ENCODE data around the gene SPRY4.
"Not testable (repeated sequence)": the region's sequence is repeated elsewhere in the genome, so short reads cannot be mapped to it uniquely, and the experiment has no call there.

The SPRY4 gene

DNA sequence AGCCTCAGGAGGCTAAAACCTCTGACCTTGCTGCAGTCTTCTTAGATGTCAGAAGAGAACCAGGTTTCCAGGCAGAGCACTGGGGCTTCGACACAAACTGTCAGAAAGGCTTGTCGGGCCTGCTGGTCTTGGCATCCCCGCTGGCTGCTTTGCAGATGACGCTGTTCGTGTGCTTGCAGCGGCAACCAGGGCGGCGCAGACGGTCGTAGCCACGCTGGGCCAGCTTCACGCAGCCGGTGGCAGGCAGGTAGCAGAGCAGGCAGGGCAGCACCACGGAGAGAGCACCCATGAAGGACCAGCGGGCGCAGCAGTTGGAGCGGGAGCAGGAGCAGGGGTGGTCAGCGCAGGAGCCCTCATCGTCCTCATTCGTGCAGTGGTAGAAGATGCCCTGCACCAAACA is 10.7 kb downstream of the SPRY4 start:
- DNase-seq, result no peak

DNA sequence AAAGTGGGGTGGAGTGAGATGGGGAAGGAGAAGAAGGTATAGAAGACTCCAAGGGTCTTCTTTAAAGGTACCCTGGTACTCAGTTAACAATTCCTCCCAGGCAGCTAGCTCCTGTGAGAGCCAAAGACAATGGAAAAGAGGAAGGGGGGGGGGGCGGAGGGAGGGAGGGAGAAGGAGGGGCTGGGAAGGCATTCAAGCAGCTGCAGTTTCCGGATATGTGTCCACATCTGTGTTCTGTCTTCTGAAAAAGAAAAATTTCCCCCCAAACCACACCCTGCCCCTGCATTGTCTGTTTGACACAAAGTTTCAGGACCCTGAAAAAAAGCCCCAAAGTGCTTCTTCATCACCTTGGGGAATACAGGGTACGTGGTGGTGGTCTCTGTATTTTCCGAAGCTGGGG is 11.1 kb downstream of the SPRY4 start:
- no peak for DNase-seq

DNA sequence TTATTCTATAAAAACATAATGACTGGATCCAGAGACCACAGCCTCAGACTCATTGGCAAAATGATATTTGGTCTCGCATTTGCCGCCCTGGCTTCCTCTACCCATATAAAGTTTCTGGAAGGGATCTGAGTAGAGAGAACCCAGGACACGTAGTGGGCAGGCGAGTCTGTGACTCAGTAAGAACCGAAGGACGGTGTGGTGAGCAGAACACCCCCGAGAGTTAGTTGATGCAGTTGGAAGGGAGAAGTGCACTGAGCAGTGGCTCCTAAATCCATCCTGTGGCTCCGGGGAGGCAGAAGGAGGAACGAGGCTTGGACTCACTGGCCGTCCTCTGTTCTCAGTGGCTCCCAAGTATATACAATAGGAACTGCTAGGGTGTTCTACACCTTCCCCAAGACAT is 11.5 kb downstream of the SPRY4 start:
- DNase-seq, result no peak

DNA sequence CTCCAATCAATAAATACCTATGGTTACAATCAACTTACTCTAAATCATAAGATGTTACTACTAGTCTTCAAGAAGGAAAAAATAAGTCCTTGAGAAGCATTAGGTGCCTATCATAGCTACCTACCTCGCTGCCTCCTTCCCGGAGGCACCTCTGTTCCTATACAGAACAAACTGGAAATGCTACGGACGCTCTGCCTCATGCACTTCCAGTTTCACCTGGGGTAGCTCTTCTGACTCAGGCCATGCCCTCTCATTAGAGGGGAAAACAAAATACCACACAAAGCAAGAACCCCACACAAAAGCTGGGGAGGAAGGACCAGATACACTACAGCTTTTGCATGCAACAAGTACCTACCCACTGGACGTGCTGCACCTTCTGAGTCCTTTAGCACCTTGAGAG is 12.4 kb downstream of the SPRY4 start:
- no peak for DNase-seq

DNA sequence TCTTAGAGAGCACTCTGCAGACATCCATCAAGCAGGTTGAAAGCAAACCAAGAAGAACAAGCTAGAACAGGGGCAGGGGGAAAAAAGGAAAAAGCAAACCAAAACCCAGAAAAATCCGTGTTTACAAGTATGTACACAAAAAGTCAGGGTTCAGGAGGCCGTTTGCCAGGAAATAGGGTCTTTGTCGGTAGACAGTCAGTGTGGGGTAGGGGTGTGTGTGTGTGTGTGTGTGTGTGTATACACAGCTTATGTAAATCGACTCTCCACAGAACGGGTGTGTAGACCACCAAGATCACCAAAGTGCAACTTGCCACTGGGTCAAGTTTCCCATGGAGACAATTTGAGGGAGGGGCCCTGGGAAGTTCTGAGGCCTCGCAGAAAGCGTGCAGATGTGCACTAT is 13.1 kb downstream of the SPRY4 start:
- DNase-seq, result no peak

DNA sequence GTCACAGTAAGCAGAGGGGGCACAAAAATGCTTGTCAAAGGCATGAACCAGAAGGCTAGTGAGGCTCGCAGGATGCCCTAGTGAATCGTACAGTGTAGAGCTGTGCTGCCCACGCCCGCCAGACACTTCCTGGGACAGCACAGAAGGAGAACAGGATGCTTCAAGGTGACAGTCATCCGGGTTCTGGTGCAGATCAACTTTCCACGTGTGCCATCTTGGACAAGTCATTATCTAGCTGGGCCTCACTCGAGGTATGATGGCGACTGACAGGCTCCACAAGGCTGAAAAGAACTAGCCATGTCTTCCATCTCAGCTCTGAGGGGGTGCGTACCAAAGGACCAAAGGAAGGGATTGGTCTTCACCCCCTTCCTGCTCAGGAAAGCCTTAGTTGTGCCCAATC is 14.0 kb downstream of the SPRY4 start:
- DNase-seq, result no peak

DNA sequence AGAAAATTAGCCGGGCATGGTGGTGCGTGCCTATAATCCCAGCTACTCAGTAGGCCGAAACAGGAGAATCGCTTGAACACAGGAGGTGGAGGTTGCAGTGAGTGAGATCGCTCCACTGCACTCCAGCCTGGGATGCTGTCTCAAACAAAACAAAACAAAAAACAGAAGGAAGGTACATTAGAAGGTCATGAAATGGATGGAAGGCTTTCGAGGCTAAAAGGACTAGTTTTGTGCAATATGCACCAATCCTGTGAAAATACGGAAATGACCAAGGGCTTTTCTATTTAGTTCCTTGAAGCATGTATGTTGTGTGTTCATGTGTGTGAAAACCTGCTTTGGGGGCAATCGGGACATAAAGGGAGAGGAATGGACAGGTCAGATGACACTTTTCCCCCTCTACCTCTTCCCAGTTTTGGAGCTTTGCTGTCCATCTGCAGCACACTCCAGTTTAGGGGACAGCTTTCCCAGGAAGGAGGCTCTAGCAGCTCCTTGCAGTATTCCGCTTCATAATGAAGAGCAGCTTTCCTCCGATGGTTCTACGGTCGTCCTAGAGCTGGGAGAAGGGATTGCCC is 15.0 kb downstream of the SPRY4 start:
- DNase-seq, result no peak

DNA sequence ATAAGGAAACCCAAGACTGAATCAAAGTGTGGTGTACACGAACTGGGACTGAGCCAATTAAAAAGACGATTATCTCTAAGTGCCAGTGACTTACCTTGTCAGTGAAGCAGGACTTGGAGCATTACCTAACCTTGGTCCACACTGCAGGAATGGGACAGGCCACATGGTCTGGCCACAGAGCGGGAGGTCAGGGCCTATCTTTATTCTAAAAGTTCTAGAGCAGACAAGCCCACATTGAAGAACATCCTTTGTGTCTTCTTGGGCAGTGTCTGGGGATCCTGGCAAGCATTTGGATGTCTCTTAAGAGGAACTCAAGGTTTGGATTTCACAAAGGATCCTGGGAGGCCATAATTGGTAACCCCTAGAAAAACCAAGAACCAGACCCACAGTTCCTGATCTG is 16.5 kb downstream of the SPRY4 start:
- no peak for DNase-seq

DNA sequence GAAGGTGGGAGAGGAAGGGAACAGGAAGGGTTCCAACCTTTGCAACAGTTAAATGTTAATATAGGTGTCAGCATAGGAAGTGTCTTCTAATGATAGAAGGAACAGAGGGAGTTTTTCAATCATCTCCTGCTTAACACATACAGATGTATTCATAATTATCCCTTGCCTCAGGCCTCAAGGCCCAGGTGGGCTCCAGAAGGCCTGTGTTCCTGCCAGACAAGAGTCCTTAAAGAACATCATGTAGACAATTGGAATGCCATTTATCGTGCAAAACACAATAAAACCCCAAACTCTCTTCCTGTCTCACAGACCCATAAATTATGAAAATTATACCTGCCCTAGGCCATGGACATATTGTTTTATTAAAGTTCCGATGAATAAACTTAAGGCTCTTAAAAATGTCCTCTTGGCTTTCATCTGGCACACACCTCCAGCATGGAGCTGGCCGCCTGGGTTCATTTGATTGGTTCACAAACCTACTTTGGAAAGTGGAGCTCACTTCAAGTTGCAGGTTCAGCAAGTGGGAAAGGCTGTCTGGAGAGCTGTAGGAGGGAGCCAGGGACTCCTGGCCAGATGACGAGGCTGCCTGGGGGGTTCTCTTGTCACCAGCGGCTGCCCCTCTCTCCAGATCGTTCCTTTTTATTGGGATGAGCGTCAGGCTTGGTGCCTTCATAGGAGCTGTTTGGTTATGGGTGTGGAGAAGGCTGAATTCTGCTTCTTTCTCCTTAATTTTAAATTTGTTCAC is 17.5 kb downstream of the SPRY4 start:
- no peak for DNase-seq

DNA sequence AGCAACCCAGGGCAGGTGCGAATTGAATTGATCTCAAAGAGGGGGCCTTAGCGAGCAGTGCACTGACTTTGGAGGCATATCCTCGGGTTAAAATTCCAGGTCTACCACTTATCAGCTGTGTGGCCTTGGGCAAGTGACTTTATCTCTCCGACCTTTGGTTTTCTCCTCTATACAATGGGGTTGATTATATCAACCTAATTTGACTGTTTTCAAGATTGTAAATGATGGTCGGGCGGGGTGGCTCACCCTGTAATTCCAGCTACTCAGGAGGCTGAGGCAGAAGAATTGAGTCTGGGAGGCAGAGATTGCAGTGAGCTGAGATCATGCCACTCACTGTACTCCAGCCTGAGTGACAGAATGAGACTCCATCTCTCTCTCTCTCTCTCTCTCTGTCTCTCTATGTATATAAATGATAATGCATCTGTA is 18.7 kb downstream of the SPRY4 start:
- DNase-seq, result no peak

DNA sequence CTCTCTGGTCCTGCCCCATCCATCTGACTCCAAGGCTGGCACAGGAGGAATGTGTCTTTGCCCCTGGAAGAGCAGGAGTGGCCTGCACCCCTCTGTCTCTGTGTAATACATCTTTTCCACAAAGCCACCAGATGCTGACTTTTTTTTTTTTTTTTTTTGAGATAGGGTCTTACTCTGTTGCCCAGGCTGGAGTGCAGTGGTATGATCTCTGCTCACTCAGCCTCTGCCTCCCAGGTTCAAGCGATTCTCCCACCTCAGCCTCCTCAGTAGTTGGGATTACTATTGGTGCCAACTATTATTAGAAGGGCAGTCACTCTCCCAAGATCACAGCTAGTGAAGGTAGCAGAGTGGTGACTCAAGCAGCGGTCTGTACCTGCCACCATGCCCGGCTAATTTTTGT is 19.6 kb downstream of the SPRY4 start:
- DNase-seq, result no peak

DNA sequence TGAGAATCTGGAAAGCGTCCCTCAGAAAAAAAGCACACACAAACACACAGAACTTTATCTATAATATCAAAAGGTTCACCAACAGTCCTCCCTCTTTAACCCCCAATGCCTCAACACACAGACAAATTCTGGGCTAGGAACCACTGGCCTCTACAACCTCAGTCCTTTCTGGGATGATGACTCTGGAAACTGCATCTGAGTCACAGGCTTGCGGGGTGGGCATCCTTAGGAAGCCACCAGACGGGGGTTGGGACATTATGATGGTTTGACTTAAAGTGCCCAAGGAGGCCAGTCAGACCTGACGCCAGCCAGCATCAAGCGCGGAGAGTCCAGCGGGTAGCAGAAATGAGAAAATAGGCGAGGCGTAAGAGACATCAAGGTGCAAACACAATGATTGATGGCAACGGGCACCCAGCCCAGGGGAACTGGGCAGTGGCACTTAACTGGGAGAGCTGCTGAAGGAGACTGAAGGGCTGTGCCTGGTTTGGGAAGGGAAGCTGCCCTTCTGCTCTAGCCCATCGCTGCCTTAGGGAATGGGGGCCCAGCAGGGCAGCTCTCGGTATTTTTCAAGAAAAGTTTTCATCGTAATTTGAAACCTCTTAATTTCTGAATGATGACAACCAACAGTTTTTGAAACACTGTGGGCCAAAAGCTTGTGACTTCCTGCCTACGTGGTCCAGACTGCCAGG is 20.7 kb downstream of the SPRY4 start:
- no peak for DNase-seq

DNA sequence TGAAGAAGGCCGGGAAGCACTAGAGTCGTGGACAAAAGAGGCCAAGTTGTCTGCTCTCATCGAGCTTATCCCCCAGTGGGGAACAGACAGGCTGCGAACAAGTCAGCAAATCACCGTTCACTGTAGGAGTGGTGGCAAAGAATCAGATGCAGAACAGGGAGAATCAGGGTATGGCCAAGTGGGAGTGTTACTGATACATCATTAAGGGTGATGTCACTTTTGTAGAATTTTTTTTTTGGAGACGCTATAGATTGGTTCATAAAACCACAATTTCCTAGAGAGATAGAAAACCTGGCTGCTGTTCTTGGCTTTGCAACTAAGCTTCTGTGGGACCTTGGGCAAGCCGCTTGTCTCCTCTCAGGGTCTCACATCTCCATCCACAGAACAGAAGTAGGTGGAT is 21.3 kb downstream of the SPRY4 start:
- no peak for DNase-seq

DNA sequence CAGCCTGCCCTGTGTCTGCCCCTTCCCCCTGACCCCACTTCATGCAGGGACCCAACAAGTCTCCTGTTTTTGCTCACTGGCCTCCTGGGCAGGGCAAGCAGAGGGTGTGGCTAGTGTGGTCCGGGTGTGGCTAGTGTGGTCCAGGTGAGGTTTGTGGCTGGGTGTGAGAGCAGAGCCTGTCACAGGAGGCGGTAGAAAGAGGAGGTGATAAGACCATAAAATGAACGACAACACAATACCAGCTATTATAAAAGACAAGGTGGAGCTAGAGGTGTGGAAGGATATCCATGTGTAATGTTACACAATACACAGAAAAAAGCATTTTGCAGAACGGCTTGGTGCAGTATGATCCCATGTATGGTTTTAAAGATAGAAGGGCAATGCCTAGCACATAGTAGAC is 23.3 kb downstream of the SPRY4 start:
- DNase-seq, result no peak

DNA sequence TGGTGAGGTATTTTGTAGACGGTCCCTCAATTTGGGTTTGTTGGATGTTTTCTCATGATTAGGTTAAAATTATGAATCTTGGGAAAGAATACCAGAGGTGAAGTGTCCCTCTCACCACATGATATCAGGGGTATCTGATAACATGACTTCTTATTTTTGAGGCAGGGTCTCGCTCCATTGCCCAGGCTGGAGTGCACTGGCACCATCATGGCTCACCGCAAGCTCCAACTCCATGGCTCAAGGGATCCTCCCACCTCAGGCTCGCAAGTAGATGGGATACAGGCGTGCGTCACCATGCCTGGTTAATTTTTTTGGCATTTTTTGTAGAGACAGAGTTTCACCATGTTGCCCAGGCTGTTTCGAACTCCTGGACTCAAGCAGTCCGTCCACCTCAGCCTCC is 24.1 kb downstream of the SPRY4 start:
- no peak for DNase-seq

DNA sequence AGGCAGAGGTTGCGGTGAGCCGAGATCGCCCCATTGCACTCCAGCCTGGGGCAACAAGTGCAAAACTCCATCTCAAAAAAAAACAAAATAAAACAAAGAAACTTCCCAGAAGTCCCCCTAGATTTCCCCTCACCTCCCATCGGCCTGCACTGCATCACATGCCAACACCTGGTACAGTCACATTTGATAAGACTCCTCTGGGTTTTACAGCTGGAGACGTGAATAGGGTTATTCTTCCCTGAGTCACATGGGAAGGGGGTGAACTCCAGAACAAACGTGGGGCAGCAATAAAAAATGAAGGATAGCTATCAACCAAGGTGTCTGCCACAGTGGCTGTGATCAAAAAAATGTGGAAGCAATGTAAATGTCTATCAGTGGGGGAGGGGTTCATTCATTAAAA is 26.0 kb downstream of the SPRY4 start:
- no peak for DNase-seq

DNA sequence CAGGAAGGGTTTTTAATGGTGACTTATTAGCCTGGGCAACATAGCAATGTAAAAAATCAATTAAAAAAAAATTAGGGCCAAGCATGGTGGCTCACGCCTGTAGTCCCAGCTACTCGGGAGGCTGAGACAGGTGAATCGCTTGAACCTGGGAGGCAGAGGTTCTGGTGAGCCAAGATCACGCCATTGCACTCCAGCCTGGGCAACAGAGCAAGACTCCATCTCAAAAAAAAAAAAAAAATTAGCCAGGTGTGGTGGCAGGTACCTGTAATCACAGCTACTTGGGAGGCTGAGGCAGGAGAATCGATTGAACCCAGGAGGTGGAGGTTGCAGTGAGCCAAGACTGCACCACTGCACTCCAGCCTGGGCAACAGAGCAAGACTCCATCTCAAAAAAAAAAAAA is 27.0 kb downstream of the SPRY4 start:
- DNase-seq, result not testable (repeated sequence)

DNA sequence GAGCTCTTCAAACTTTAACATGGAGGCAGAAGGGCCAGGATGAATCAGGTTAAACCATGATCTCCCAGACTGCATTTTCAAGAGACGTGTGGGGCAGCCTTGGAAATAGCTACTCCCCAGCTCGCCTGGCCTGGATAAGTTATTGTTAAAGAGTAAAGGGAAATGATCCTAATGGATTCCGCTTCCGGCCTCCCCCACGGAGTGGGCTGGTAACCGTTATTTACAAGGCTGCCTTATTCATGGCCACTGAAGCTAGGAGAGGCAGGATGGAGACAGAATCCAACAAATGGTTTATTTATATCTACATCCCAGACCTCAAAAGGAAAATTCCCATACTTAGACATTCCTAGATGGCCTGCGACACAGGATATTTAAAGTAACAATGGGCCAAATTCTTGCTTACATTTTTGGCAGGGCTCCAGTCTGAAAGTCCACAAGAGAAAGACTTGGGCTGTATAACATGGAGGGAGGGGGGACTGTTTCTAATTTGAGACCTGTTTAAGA is 27.9 kb downstream of the SPRY4 start:
- DNase-seq, result no peak

DNA sequence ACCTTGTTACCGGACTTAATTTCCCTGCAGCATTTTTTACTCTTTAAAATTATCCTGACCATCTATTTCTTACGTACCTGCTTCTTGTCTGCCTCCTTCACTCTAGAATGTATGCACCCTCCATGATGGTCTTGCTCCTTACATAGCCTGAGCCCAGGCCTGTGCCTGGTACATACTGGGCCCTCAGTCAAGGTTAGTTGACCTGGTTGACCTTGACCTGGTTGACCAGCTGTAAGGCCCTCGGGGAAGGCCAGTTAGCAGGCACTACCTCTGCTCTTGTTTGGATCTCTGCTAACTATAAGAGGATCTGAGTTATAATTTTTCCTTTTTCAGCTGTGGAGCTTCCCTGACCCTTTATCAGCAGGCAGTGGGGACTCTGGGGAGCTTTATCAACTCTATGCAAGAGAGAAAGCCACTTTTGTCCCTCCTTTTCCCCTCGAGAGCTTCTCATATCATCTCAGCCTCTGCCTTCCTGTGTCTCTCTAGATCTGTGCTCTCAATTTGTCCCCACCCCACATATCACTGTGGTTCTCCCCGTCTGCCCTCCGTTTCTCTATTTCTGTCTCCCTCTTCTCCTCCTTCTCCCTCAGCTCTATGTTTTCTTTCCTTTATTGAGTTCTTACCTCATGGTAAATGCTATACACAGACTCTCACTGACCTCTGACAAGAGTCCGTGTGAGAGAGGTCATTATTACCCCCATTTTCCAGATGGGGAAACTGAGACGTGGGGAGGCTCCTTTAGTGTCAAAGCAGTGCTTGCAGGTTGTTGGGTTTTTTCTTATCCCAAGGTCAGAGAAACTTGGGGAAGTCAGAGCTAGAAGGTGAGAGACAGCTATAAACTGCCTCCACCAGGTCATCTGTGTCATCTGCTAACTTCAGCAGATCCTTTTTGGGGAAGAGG is 28.6 kb downstream of the SPRY4 start:
- no peak for DNase-seq

DNA sequence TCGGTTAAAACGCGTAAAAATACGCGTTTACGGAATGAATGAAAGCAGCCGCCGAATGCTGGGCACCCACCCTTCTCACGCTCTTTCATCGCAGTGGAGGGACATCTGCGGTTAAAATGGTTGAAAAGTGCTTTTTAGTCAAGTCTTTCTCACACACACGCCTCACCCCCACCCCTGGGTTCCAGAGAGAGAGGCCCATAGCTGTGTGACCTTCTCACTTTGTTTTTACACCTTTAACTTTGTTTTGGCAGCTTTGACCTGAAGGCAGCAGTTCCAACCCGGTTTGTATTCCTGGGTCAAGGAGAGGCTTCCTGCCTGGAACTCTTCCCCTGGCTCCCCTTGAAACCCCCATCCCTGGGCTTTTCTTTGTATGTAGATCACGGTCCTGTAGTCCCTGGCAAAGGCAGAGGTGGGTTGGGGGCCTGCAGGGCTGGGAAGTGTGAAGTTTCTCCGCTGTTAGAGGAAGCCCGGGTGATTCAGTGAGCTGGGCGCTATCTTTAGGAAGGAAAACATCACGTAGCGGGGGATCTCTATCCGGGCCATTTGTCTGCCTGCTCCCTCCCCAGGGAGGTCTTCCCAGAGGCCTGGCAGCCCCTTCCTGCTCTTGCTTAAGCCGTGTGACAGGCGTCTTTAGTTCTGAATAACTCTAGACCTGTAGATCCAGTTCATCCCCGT is 29.6 kb downstream of the SPRY4 start:
- DNase-seq, result no peak

DNA sequence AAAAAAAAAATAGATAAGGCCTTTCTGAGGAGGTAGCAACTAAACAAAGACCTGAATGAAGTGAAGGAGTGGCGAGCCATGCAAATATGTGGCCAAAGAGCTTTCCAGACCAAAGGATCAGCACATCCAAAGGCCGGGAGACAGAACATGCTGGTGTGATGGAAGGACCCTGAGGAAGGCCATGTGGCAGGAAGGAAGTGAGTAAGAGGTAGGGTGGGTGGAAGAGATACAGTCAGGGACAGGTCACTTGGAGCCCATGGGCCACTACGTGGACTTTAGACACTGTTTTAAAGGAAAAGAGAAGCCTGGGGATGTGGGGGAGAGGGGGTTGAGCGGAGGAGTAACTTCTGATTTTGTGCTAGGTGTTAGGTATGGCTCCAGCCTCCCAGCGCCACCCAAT is 31.3 kb downstream of the SPRY4 start:
- no peak for DNase-seq

DNA sequence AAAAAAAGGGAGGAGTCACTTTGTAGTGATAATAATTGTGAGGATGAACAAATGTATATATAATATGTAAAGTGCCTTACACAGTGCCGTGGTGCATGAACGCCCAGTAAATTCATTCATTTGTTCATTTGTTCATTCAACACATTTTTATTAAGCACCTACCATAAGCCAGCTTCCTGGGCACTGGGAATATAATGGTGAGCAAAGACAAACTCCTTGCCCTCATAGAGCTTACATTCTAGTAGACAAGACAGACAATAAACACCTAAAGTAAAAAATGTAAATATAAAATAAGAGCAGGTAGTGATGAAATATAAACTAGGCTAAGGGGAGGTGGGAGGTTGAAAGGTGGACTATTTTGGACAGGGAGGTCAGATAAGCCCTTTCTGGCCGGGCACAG is 32.0 kb downstream of the SPRY4 start:
- DNase-seq, result no peak

DNA sequence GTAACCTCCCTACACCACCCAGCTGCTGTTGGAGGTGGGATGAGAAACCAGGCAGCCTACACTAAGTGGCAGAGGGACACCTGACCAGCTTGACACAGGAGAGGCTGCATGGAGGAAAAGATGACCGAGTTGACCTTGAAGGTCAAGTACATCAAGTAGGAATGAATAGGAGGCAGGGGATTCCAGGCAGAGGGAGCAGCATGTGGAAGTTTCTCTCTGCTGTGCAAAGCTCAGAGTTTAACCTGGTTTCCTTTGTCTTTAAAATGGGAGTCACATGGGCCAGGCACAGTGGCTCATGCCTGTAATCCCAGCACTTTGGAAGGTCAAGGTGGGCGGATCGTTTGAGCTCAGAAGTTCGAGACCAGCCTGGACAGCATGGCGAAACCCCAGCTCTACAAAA is 32.6 kb downstream of the SPRY4 start:
- no peak for DNase-seq
